ENCODE data around the gene IL17RA.
"Not testable (repeated sequence)": the region's sequence is repeated elsewhere in the genome, so short reads cannot be mapped to it uniquely, and the experiment has no call there.

The IL17RA gene

DNA sequence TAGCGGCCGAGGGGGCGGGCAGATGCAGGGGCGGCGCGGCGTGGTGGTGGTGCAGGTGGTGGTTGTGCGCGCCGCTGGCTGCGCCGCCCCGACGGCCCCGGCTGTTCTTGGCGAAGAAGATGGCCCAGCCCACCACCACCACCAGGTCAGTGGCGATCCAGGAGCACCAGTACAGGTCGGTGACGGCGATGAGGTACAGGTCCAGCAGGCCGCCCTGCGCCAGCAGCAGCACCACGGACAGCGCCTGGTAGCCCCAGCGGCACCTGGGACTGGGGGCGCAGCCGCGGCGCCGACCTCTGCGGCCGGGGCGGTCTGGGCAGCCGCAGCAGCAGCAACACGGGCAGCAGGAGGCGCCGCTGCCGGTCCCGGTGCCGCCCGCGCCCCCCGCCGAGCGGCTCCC, 35.5 kb downstream of the IL17RA start:
- no peak for DNase-seq (ENCODE audit: low read depth, low spot score)

GRCh38 chr22:17120711-17121232, 36.0 kb downstream of the IL17RA start:
- DNase-seq (ENCODE audit: low read depth, low spot score) = no peak

DNA sequence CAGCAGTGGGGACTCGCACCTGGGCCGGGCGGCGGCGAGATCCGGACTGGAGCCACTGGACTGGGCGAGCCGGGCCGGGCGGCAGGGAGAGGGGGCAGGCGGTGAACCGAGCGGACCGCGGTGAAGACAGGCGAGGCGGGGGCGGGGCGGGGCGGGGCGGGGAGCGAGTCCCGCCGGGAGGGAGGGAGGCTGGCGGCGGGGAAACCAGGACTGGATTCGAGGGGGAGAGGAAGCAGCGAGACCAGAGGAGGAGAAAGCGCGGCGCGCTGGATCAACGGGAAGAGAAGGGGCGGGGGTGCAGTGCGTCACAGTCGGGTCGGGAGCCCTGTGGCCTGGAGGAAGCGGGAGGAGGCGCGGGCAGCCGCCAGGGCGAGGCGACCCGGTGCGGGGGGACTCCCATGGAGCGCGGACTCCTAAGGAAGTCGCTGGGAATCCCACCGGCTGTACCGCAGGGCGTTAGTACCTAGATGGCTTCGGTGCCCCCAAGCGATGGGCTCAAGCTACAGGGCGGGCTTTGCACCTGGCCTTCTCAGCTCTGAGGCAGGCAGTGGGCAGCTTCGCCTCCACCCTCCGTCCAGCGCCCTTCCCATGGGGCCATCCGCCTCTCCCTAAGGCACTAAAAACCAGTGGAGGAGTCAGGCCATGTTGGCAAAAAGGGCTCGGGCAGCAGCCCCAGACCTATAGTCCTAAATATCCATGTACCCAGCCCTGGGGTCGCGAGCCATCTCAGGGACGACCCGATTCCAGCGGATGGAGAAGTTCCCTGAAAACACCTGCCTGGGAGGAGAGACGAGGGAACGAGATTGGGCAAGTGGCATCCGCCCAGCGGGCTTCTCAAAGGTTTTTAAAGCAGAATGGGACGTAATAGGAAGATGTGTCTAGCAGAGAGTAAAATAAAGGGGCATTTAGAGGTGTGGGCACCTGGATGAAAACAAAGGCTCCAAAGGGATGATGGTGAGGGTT, 36.7 kb downstream of the IL17RA start, which contains the start of gene TMEM121B:
Gene TMEM121B (minus strand): TSS at position 128 of the 963 bp plus-strand sequence. CDS start 233 bp downstream, outside the sequence.
- DNase-seq (ENCODE audit: low read depth, low spot score) = no peak

DNA sequence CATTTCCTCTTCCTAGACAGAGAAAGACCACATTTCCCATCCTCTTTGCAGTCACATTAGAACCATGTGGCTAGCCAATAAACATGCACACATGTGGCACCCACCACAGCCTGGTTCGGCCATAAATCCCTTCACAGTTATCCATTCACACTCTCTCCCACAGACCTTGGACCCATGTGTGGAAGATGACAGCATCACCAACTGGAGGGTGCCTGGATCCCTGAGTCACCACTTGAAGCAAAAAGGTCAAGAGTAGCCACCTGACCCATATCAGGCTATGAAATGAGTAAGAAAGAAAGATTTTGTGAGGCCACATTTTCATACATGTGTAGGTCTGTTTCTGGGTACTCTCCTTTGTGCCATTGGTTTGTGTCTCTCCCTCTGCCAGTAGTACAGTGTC, 45.4 kb downstream of the IL17RA start:
- no peak for DNase-seq (ENCODE audit: low read depth, low spot score)

- DNase-seq (ENCODE audit: low read depth, low spot score) = no peak
Measured at GRCh38 chr22:17131686-17132085, 46.9 kb downstream of the IL17RA start.

- no peak for DNase-seq (ENCODE audit: low read depth, low spot score)
Measured at GRCh38 chr22:17132112-17132511, 47.3 kb downstream of the IL17RA start.

GRCh38 chr22:17133137-17133536, 48.3 kb downstream of the IL17RA start:
- no peak for DNase-seq (ENCODE audit: low read depth, low spot score)

GRCh38 chr22:17135153-17135760, 50.5 kb downstream of the IL17RA start:
- no peak for DNase-seq (ENCODE audit: low read depth, low spot score)

DNA sequence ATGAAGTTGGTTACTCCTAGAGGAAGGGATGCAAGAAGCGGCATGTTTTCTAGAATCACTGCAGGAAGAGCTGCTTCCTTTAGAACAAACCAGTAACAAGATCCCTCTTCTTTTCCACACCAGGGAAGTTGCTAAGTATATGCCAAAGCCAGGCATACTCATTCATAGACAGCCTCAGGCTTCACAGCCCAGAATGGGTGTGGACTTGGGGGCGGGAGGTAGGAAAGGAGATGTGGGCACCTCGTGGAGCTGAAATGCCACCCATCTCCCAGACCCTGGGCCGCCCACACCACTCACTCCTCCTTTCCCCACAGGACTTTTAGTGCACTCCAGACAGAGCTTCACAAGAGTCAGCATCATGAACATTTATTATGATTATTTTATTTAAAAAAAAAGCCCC, 52.4 kb downstream of the IL17RA start:
- DNase-seq (ENCODE audit: low read depth, low spot score) = no peak

GRCh38 chr22:17137861-17138425, 53.1 kb downstream of the IL17RA start:
- no peak for DNase-seq (ENCODE audit: low read depth, low spot score)

GRCh38 chr22:17138513-17138912, 53.7 kb downstream of the IL17RA start:
- DNase-seq (ENCODE audit: low read depth, low spot score) = no peak

- DNase-seq (ENCODE audit: low read depth, low spot score) = no peak
Measured at GRCh38 chr22:17140022-17140421, 55.2 kb downstream of the IL17RA start.

DNA sequence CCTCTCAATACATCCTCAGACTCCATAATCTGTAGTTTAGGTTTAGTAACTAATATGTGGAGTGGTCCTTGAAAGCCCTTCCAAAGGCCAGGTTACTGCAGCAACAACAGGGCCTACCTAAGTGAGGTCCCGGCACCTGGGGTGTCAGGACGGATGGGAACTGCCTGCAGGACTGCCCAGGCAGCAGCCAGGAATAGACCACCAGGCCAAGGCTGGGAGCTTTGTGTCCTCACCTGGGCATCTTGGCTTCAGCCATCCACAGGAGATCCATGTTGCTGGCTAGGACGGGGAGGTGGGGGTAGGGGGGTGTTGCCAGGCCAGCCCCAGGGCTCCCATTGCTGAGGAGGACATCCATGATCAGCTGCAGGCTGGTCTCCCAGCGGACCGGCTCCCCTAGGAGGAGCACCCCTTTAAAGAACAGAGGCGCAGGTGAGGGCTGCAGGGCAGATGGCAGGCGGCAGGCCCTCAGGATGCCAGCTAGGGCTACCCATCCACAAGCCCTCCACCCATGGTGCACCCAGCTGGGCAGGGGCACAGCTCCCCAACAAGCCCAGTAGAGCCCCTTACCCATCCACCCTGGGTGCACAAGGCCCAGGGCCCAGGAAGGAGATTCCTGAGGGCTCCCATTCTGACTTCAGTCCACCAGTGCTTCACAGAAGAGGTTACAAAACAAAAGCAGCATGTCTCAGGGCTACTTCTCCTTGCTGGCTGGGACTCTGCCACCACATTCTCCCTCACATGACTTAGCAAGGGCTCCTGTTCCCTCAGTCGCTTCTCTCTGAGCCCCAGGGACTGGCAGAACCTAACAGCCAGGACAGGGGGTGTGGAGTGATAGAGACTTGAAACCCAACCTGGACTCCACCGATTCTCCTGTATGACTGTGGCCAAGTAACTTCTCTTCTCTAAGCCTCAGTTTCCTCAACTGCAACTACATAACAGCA, 56.3 kb downstream of the IL17RA start:
- no peak for DNase-seq (ENCODE audit: low read depth, low spot score)

- no peak for DNase-seq (ENCODE audit: low read depth, low spot score)
Measured at GRCh38 chr22:17143101-17143500, 58.3 kb downstream of the IL17RA start.

- DNase-seq (ENCODE audit: low read depth, low spot score) = no peak
Measured at GRCh38 chr22:17143826-17144225, 59.0 kb downstream of the IL17RA start.

DNA sequence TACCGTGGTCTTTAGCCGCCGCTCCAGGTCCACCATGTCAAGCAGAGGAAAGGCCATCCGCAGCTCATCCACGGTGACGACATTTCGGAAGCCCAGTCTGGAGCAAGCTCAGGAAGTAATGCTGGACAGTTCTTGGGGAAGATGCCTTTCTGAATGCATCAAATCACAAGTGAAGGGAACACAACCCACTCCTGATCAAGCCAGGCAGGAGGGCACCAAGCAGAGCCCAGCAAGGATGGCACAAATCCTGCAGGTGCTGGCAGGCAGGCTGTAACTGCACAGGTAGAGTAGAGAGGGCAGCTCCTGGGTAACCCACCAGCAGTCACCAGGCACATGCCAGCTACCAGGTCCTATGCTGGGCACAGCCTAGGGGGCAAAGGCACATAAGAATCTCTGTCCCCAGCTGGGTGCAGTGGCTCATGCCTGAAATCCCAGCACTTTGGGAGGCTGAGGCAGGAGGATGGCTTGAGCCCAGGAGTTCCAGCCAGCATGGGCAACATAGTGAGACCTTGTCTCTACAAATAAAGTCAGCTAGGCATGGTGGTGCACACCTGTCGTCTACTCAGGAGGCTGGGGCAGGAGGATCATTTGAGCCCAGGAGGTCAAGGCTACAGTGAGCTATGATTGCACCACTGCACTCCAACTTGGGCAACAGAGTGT, 60.4 kb downstream of the IL17RA start:
- no peak for DNase-seq (ENCODE audit: low read depth, low spot score)

GRCh38 chr22:17147458-17147857, 62.7 kb downstream of the IL17RA start:
- DNase-seq (ENCODE audit: low read depth, low spot score) = not testable (repeated sequence)

DNA sequence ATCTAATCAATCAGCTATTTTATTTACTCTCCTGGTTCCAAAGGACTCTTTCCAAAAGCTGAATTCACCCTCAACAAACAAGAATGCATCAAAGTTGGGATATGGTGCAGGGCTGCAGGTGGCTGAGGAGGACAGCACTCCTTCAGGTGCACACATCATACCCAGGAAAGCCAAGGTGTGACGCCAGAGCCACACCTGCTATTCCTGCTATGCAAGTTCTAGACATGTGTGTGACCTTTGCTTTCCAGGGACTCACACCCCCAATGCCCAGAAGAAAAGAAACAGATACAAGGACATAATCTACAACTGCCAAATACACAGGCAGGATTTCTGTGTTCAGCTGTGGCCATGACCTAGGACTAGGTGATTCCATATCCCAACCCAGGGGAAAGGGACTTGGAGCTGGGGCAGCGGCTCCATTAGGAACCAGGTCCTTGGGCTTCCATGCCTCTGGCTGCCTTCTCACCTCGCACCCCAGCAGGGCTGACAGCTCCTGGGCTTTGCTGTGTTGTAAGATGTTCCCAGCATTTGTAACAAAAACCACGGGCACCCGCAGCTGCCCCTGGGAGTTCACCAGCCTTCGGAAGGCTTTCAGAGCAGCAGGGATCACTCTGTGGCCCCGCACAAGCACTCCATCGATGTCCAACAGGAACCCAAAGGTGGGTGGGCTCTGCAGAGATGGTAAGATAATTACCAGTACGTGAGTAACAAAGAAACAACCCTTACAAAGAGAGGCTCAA, 64.4 kb downstream of the IL17RA start:
- no peak for DNase-seq (ENCODE audit: low read depth, low spot score)

- DNase-seq (ENCODE audit: low read depth, low spot score) = no peak
Measured at GRCh38 chr22:17152340-17152739, 67.5 kb downstream of the IL17RA start.

DNA sequence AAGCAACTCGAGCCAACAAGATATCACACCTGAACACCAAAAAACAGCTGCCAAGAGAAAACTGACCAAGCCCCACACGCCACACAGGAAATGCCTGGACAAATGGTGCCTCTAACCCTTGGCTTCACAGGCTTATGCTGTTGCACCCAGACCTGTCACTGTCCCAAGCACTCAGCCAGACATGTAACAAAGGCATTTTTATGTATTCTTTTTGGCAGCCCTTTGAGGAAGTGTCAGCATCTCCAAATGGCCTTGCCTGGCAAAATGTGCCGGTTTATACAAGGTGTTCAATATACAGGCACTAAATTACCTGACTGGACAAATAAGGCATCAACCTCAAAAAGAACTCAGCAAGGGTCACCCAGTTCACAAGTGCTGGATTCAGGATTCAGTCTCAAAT, 68.2 kb downstream of the IL17RA start:
- DNase-seq (ENCODE audit: low read depth, low spot score) = no peak

Measured in smooth muscle cell of the brain vasculature (primary cell).